ENCODE results near the gene MAL. TPM values are rescaled to one million over a fixed set of nuclear protein-coding genes. Genes with fewer than 3 reads are reported as not detected.

Gene MAL
- total RNA-seq, 1 donor from 2014 or later: 0.41 TPM

GRCh38 chr2:95060446-95061118 is 35.1 kb downstream of the MAL start:
- peaks cover 34% of the 10 kb centered on the region for H3K27me3 Mint-ChIP-seq (ENCODE audit: low read depth, unreplicated experiment)
- Histone ChIP-seq H3K27ac (ENCODE audit: low read depth, low read length) (no peak overlapping the region), H2AFZ (ENCODE audit: low read depth, low read length) (no peak overlapping the region), H3K9ac (ENCODE audit: low read length) (no peak overlapping the region), H4K20me1 (ENCODE audit: insufficient read depth, low read length) (no peaks in the 10 kb centered on the region), H3K27me3 (ENCODE audit: insufficient read depth, low read length) (no peaks in the 10 kb centered on the region), H3K4me2 (ENCODE audit: low read length) (no peak overlapping the region), H3K9me3 (ENCODE audit: insufficient read depth, low read depth, low read length) (no peaks in the 10 kb centered on the region), H3K4me3 (ENCODE audit: insufficient read depth, low read depth, low read length) (no peak overlapping the region), H3K4me1 (ENCODE audit: insufficient read depth, low read length) (peaks cover 11% of the 10 kb centered on the region), H3K79me2 (ENCODE audit: insufficient read depth, low read length) (no peaks in the 10 kb centered on the region), H3K36me3 (ENCODE audit: insufficient read depth, low read length) (no peaks in the 10 kb centered on the region)
- FAIRE-seq (no peak), DNase-seq (ENCODE audit: low read depth) (no peak)
- H3K9me3 Mint-ChIP-seq (ENCODE audit: unreplicated experiment): peaks cover 3% of the 10 kb centered on the region
- H3K4me1 Mint-ChIP-seq (ENCODE audit: low read depth, unreplicated experiment): peaks cover 16% of the 10 kb centered on the region
- no peak for TF ChIP-seq EZH2 (IDR thresholded peaks at IDR 0.05; ENCODE audit: insufficient read depth, low read length)
- no peak for TF ChIP-seq CTCF (IDR thresholded peaks at IDR 0.05; ENCODE audit: insufficient read depth, low read depth, low read length)
- no peak overlapping the region for H3K4me3 Mint-ChIP-seq (ENCODE audit: unreplicated experiment)
- H3K27ac Mint-ChIP-seq (ENCODE audit: unreplicated experiment): no peak overlapping the region
- H3K36me3 Mint-ChIP-seq (ENCODE audit: low read depth, unreplicated experiment): no peaks in the 10 kb centered on the region

GRCh38 chr2:95061119-95061512 is 35.6 kb downstream of the MAL start:
- H3K36me3 Mint-ChIP-seq (ENCODE audit: low read depth, unreplicated experiment): no peaks in the 10 kb centered on the region
- no peak for TF ChIP-seq EZH2 (IDR thresholded peaks at IDR 0.05; ENCODE audit: insufficient read depth, low read length)
- TF ChIP-seq CTCF (IDR thresholded peaks at IDR 0.05; ENCODE audit: insufficient read depth, low read depth, low read length): no peak
- no peak for DNase-seq (ENCODE audit: low read depth)

GRCh38 chr2:95061601-95062183 is 36.2 kb downstream of the MAL start:
- no peaks in the 10 kb centered on the region for H4K20me1 ChIP-seq (ENCODE audit: insufficient read depth, low read length)
- H3K9me3 ChIP-seq (ENCODE audit: insufficient read depth, low read depth, low read length): no peaks in the 10 kb centered on the region
- no peaks in the 10 kb centered on the region for H3K27me3 ChIP-seq (ENCODE audit: insufficient read depth, low read length)
- no peaks in the 10 kb centered on the region for H3K79me2 ChIP-seq (ENCODE audit: insufficient read depth, low read length)
- Mint-ChIP-seq H3K36me3 (ENCODE audit: low read depth, unreplicated experiment) (no peaks in the 10 kb centered on the region), H3K9me3 (ENCODE audit: unreplicated experiment) (peaks cover 3% of the 10 kb centered on the region), H3K27me3 (ENCODE audit: low read depth, unreplicated experiment) (peaks cover 31% of the 10 kb centered on the region), H3K4me1 (ENCODE audit: low read depth, unreplicated experiment) (peaks cover 10% of the 10 kb centered on the region), H3K4me3 (ENCODE audit: unreplicated experiment) (no peak overlapping the region), H3K27ac (ENCODE audit: unreplicated experiment) (no peak overlapping the region)
- H3K4me2 ChIP-seq (ENCODE audit: low read length): no peak overlapping the region
- no peak for FAIRE-seq
- no peak for DNase-seq (ENCODE audit: low read depth)
- peaks cover 7% of the 10 kb centered on the region for H3K4me1 ChIP-seq (ENCODE audit: insufficient read depth, low read length)
- TF ChIP-seq CTCF (IDR thresholded peaks at IDR 0.05; ENCODE audit: insufficient read depth, low read depth, low read length) (no peak), EZH2 (IDR thresholded peaks at IDR 0.05; ENCODE audit: insufficient read depth, low read length) (no peak)
- no peak overlapping the region for H3K9ac ChIP-seq (ENCODE audit: low read length)
- no peaks in the 10 kb centered on the region for H3K36me3 ChIP-seq (ENCODE audit: insufficient read depth, low read length)
- H3K4me3 ChIP-seq (ENCODE audit: insufficient read depth, low read depth, low read length): no peak overlapping the region
- H3K27ac ChIP-seq (ENCODE audit: low read depth, low read length): no peak overlapping the region
- no peak overlapping the region for H2AFZ ChIP-seq (ENCODE audit: low read depth, low read length)

More at GRCh38 chr2:95061119-95061512, 35.6 kb downstream of the MAL start:
- no peaks in the 10 kb centered on the region for H3K27me3 ChIP-seq (ENCODE audit: insufficient read depth, low read length)
- no peak overlapping the region for H3K27ac Mint-ChIP-seq (ENCODE audit: unreplicated experiment)
- peaks cover 3% of the 10 kb centered on the region for H3K9me3 Mint-ChIP-seq (ENCODE audit: unreplicated experiment)
- peaks cover 16% of the 10 kb centered on the region for H3K4me1 Mint-ChIP-seq (ENCODE audit: low read depth, unreplicated experiment)
- no peak overlapping the region for H3K4me2 ChIP-seq (ENCODE audit: low read length)
- H3K4me3 ChIP-seq (ENCODE audit: insufficient read depth, low read depth, low read length): no peak overlapping the region
- no peak overlapping the region for H3K9ac ChIP-seq (ENCODE audit: low read length)
- no peak overlapping the region for H3K4me3 Mint-ChIP-seq (ENCODE audit: unreplicated experiment)
- H3K27ac ChIP-seq (ENCODE audit: low read depth, low read length): no peak overlapping the region
- FAIRE-seq: no peak
- H4K20me1 ChIP-seq (ENCODE audit: insufficient read depth, low read length): no peaks in the 10 kb centered on the region
- H3K4me1 ChIP-seq (ENCODE audit: insufficient read depth, low read length): peaks cover 11% of the 10 kb centered on the region
- no peaks in the 10 kb centered on the region for H3K79me2 ChIP-seq (ENCODE audit: insufficient read depth, low read length)
- no peaks in the 10 kb centered on the region for H3K36me3 ChIP-seq (ENCODE audit: insufficient read depth, low read length)
- H2AFZ ChIP-seq (ENCODE audit: low read depth, low read length): no peak overlapping the region
- no peaks in the 10 kb centered on the region for H3K9me3 ChIP-seq (ENCODE audit: insufficient read depth, low read depth, low read length)
- peaks cover 31% of the 10 kb centered on the region for H3K27me3 Mint-ChIP-seq (ENCODE audit: low read depth, unreplicated experiment)
